Fibroblast of skin of abdomen (primary cell): ENCODE data around the gene ATP5F1A.

ENCODE experiments used
- DNase-seq: peaks from one replicate; pipeline ENCODE4 v3.0.0-alpha.2; 2013

The ATP5F1A gene

DNA sequence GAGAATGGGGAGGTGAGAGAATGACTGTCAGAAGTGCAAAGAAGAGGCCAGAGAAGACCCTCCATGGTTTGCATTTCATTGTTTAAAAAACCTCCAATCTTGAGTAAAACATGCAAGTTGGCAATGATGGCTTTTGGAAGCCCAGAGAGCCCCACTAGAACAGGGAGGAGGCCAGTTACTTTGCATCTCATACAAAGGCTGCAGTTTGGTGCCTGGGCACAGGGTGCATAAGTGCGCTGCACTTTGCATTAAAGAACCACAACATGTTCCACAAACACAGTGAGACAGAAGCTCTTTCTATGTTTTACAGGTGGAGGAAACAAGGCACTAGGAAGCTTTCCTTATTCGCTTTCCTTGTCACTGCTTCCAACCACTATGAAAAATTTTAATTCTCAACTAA, 51.4 kb downstream of the ATP5F1A start:
- DNase-seq, result no peak

DNA sequence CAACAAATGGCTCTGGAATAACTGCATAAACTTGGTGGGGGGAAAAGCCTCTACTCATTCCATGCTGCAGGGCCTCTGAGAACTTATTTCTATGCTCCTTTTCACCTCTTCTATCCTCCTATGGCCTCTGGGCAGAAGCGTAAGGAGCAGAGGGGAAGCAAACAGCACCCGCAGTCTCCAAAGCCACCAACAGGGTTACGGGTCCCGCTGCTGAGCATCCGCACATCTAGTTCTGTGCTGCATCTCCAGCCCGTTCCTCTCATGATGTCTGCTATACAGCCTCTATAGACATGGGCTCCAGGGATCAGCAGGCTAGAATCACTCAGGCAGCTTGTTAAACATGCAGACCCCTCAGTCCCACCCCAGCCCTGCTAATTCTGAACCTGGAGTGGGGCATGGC, 52.0 kb downstream of the ATP5F1A start:
- no peak for DNase-seq

DNA sequence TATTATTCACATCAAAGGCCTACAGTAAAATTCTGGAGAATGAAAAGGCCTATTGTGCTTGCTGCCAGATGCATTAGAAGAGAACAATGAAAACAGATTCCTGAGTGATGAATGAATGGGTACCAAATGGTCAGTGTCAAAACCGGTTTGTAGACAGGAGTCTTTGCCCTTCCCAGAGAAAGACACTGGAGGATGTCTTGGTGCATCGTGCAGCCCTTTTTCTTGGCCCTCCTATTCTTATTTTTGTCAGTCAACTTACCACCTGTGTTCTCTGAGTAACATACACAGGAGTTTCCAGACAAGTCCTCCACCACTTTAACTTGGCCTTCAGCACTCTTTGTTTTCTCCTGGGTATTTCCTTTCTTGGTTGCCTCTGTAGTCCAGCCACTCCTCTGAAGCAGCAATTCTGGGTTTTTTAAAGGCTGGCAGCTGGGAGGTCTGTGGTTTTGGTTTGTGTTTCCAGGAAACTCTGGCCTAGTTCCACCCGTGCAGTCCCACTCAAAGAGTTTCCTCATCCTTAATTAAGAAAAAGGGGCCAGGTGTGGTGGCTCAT, 55.4 kb downstream of the ATP5F1A start:
- DNase-seq, result peak; percentile 56

DNA sequence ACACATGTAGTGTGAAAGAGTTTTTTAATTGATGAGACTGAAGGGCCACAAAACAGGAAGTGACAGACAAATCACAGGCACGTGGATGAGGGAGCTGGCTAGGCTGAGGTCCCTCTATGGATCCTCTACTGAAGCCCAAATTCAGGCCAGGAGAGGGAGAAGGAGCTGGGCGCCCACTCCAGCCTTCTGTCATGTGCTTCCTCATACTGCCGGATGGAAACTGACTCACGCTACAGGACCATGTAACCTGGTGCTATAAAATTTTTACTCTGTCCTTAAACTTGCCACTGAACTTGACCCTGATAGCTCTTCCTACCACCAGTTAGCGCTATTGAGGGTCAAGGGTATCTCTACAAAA, 57.4 kb downstream of the ATP5F1A start:
- no peak for DNase-seq

DNA sequence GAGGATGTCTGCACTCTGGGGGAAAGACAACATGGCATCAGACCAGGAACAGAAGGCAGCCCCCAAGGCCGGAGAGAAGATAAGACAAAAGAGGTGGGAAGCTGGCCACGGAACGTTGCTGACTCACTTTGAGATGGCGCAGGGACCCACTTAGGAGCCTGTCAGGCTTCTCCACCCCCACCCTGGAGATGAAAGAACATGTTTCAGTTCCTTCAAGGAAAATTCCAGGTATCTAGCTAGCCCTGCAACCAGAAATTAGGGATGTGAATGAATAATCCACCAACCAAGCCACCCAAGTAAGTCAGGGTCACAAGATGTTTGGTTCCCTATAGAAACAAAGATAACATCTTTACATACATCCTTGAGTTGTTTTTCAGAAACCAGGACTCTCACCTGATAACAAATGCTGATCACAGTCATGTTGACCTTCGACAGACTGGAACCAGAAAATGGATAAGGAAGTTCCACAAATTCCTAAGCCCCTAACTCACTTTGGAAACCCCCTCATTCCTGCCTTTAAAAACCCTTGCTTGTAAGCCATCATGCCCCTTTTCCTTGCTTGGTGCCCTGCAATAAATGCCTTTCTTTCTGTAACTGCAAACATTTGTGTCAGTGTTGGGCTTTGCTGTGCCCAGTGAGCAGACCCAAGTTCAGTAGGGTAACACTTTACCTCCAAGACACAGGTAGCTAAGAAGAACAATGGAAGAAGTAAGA, 57.9 kb downstream of the ATP5F1A start:
- no peak for DNase-seq

DNA sequence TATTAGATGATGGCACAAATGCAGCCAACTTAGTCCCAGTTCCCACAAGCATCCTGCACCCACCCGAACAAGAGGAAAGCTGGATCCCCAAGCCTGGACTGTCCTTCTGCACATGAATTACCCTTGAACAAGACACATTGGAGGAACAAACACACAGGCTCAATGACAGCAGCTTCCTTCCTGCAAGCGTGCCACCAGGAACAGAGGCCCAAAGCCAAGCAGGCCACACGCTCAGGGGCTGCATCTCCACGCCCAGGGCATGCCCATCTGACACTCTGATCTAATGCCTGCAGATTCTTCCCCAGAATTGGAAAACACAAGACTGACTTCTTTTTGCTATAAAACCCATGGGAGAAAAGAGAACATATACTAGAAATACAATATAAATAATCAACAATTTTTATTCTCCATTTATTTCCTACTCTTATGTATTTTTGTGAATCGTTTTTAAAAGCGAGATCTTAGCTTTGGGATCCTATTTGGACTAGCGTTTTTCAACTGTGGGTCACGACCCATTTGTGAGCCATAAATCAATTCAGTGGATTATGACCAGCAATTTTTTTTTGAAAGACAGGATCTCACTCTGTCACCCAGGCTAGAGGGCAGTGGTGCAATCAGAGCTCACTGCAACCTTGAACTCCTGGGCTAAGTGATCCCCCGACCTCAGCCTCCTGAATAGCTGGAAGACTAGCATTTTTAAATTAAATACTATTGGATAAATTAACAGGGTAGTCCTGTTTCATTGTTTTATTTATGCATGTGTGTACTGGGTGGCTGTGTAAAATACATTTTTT, 60.4 kb downstream of the ATP5F1A start:
- no peak for DNase-seq

DNA sequence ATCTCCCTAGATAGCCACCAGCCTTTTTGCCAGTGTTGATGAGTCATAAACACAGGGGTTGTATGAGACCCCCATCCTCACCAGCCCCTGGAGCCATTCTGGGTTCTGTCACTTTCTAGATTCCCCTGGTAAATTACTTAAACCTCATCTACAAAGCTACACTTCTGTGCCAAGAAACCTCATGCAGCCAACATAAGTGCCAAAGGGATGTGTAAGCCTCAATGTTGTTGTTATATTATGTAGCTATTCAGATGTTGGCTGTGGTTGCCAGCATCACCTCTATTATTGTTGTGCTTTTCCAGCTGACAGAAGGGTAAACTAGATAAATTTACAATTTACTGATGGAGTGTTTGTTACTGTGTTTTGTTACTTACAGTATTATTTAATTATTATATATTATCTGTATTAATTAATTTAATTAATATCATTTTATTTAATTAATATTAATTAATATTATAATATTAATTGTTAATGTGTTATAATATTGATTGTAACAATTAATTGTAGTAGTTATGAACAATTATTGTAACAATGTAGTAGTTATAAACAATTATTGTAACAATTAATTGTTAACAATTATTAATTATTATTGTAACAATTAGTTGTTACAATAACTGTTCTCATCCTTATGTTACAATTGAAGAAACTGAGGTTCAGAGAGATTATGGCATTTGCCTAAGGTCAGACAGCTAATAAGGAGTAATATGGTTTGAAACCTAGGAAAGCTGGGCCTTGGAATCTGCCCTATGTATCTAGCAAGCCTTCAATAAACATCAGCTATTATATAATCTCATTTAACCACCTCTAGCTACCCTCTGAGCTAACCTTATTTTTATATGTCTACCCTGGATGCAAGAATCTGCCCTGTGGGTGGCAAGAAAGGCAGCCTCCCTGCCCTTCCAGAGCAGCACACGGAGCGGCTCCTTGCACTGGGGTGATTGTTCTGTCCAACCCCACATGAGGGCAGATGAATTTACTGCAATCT, 62.1 kb downstream of the ATP5F1A start:
- peak; percentile 32 for DNase-seq

DNA sequence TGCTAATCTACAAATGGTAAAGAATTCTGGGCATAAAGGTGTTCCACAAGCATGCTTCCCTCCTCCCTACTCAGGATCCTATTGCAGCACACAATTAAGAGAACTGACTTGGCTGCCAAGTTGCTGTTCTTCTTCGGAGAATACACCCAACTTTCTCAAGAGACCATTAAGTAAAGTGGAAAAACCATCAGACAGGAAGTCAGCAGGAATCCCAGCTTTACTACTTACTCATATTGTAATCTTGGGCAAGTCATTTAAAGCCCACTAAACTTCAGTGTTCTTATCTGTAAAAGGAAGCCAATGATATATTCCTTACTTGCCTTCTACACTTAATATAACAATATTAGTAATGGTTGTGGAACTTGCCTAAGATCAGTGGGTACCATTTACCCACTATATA, 63.9 kb downstream of the ATP5F1A start:
- no peak for DNase-seq

DNA sequence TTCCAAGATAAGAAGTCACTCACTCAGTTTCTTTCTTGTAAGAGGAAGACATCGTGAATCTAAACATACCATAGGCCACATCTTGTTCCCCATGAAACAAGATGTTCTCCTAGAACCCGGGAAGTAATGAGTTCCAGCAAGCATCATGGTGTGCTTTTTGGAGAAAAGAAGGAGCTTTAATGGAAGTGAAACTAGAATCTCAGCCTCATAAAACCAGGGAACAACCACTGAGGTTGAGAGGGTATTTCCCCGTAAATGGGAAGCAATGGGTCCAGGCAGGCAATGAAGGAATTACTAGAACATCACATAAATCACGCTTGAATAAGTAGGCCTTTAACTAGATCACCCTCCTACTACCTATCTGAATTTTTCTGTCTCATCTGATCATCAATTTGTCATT, 66.4 kb downstream of the ATP5F1A start:
- DNase-seq, result no peak
